Stimulated activated CD4-positive, alpha-beta T cell treated with anti-CD3 and anti-CD28 coated beads, Interleukin-1b, Interleukin-23, amount 100 ng/mL, for 4 hours (primary cell): ENCODE data around the gene NDUFA11.

ENCODE experiments used
- DNase-seq, 2 donors: peaks; one replicate each; pipeline ENCODE4 v3.0.0-alpha.2; 2020; ENCODE audit warnings: low read depth in 2 of 2

NDUFA11 gene

GRCh38 chr19:5903624-5904351 is at the start of gene NDUFA11:
Gene NDUFA11 (minus strand): TSS chr19:5903790. CDS start chr19:5903708, 82 bp downstream.
- peak; percentile 96 to 98 for DNase-seq

DNA sequence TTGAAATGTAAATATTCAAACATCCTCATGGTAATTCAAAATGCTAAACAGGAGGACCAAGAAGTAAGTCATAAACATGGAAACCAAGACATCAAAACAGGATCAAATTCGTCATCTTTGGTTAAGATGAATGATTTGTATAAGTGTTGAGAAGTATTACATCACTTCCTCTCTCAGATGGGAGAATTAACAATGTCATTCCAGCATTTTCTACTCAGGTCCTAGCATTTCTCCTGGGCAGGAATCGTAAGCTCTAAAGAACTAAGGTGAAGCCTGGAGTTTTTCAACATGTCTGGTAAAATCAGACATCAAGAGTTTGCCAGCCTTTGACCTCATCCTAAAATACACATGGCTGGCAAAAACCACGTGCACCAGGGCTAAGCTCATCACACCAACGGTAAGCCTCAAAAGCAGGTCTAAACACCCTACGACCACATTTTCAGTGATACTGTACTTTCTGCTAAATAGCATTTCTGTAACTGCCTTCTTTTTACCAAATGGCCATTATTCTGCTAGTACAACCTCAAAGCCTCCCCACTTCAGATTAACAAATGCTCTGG is 49.5 kb upstream of the NDUFA11 start:
- no peak for DNase-seq

DNA sequence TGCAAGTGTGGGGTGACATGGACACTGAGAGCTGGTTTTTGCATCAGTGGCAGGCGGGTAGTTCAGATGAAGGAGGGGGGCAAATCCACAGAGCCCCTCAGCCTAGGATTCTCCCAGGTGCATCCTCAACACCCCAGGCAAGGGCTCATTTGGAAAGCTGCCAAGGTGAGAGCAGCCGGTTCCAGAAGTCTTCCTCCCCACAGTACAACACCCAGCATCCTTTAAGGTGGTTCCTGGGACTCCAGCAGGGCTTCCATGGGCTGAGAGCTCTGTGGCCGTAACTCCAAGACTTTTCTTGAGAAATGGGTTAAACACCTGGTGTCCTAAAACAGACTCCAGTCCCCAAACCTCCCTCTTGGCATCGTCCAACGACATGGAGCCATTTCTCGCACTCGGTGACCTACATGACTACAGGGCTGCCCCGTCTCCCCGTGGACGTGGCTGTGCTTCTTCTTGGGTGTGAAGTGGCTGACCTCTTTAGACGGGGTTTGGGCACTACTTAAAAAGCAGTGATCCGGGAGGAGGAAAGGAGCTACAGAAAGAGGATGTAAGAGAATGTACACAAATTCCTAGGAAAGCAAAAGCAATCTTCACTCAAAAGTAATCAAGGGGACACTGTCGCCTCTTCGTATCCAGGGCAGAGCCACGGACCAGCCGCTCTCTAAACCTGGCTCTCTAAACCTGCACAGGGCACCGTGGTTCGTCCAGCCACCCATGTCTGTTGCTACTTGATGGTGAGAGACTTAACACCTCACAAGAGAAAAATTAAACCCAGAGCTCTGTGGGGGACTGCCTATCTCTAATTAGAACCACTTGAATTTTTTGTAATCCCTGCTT is 48.8 kb upstream of the NDUFA11 start:
- no peak for DNase-seq

- no peak for DNase-seq
Observed at GRCh38 chr19:5951338-5951861, 47.8 kb upstream of the NDUFA11 start.

GRCh38 chr19:5950741-5951140 is 47.2 kb upstream of the NDUFA11 start:
- DNase-seq = no peak

DNA sequence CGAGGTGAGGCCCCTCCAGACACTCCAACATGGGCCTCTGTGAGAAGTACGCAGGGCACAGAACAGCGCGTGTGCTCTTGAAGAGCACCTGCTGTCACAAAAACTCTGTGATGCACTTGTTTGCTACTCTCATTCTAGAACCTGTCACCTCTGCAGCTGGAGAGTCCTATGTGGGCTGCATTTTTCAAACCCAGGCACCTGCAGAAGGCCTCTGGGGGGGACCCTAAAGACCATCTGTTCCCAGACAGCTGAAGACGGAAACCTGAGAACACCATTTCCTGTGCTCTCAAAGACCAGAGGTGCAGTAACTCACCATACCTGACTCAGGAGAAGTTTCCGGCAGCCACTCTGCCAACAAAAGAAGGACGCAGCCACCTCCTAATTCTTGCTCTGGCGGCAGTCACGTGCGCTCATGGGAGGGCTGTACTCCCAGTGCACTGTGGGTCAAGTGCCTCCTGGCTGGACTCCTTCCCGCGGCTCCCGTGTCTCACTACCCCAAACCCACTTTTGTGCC is 46.3 kb upstream of the NDUFA11 start:
- DNase-seq = peak in 1 of 2 donors; percentile 18

GRCh38 chr19:5948752-5949564 is 45.4 kb upstream of the NDUFA11 start:
- DNase-seq = no peak

DNA sequence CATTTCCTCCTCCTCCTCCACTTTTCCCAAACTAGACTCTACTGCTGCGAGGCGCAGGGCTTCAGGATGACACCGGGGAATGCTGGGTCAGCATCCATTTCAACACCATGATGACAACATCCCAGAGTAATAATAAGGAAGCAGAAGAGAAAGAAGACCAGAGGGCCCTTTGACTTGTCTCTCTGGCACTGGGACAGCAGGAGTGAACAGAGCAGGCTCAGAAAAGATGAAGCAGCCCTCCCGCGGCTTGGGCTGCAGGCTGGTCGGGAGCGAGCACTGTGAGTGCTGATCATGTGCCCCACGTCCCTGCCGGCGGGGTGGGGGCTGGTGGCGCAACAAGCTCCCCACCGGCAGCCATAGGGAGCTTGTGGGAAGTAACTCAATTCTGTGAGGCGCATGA is 43.8 kb upstream of the NDUFA11 start:
- DNase-seq = no peak

- no peak for DNase-seq
Observed at GRCh38 chr19:5943623-5944022, 40.0 kb upstream of the NDUFA11 start.

DNA sequence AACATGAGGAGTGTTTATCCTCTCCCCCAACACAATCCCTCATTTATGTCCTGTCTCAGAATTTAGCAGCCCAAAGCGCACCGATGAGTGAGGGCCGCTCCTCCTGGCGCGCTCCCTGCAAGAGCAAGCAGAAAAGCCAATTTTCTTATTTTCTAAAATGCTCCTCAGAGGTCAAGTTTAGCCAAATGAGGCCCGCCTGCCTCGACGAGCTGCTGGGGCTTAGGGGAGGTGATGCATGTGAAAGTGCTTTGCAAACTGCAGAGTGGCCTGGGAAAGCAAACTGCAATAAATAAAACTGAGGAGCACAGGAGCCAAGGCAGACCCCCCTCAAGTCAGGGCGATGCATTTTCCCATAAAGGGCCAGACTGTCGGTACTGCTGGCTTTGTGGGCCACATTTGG is 39.5 kb upstream of the NDUFA11 start:
- DNase-seq = no peak

DNA sequence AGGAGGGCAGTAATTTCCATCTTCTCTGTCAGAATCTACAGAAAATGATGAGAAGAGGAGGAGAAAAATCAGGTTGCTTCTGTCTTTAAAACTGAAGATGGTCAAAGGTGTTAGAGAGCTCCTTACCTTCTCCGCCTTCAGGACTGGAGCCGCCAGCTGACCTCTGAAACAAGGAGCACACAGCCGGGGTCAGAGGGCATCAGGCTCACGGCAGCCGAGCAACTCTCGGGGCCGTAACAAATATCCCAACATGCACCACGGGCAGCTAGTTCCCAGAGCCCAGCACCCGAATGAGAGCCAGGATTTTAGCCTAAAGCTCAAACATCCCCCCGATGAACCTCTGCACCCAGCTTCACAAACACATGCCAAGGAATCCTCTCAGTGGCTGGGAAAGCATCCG is 38.1 kb upstream of the NDUFA11 start:
- DNase-seq = no peak

- no peak for DNase-seq
Observed at GRCh38 chr19:5940260-5941208, 36.9 kb upstream of the NDUFA11 start.

GRCh38 chr19:5937550-5937949 is 34.0 kb upstream of the NDUFA11 start:
- DNase-seq = no peak

DNA sequence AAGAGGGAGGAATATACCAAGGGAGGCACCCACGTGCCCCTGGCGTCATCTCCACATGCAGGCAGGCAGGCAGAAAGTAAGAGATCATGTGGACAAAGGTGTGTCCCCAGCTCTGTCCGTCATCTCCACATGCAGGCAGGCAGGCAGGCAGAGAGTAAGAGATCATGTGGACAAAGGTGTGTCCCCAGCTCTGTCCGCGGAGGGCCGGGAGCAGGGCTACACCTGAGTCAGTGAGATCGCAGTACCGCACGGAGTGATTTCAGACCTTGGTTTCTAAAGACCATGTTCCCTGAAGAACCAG is 32.7 kb upstream of the NDUFA11 start:
- DNase-seq = no peak

DNA sequence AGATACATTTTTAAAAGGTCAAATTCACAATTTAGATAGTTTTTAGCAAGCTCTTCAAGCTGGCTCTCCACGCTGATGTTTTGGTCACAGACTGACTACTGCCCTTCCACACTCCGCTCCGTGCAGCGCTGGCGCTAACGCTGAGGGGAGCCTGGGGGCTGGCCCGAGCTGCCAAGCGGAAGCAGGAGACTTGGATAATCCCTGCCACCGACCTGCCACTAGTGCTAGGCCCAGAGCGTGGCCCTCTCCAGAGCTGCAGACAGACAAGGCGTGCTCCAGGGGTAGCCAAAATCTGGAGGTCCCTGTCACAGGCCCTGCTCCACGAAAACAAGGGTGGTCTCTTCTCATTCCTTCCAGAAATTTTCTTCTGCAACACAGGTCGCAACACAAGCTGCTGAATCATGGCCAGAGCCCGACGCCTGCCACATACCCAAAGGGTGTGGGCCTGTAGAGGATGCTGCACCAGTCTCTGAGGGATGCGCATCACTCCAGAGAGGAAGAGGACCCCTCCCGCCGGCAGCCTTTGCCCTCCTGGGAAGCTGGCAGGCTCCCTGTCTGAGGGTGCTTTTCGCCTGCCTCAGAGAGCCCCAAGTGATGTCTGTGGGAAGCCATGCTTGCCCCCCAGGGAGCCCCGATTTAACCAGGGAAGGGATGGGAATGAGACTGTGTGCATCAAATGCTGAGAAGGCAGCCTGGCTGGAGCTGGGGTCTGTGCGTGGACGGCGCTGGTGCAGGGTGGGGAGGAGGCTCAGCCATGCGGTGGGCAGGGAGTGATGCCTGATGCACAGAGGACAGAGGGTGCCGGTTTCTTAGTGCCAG is 32.1 kb upstream of the NDUFA11 start:
- DNase-seq = no peak

GRCh38 chr19:5934774-5935472 is 31.3 kb upstream of the NDUFA11 start:
- DNase-seq = no peak

DNA sequence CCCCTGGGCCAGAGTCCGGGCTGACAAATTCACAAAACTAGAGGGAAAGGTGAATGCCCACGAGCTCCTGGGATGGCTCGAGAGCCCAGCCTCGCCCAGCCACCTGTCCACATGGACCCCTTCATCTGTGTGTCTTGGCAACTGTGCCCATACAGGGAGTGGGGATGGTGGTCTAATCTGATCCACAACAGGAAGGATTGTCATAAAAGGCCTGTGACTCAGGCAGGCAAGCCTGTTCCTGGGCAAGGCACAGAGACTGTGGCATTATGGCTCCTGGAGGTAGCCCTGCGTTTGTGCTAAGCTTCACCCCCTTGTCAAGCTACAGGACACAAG is 30.4 kb upstream of the NDUFA11 start:
- no peak for DNase-seq

- no peak for DNase-seq
Observed at GRCh38 chr19:5933391-5934068, 29.9 kb upstream of the NDUFA11 start.
